ENCODE measurements around the gene DTX2.
"Not testable (repeated sequence)": the region's sequence is repeated elsewhere in the genome, so short reads cannot be mapped to it uniquely, and the experiment has no call there.

Gene DTX2

DNA sequence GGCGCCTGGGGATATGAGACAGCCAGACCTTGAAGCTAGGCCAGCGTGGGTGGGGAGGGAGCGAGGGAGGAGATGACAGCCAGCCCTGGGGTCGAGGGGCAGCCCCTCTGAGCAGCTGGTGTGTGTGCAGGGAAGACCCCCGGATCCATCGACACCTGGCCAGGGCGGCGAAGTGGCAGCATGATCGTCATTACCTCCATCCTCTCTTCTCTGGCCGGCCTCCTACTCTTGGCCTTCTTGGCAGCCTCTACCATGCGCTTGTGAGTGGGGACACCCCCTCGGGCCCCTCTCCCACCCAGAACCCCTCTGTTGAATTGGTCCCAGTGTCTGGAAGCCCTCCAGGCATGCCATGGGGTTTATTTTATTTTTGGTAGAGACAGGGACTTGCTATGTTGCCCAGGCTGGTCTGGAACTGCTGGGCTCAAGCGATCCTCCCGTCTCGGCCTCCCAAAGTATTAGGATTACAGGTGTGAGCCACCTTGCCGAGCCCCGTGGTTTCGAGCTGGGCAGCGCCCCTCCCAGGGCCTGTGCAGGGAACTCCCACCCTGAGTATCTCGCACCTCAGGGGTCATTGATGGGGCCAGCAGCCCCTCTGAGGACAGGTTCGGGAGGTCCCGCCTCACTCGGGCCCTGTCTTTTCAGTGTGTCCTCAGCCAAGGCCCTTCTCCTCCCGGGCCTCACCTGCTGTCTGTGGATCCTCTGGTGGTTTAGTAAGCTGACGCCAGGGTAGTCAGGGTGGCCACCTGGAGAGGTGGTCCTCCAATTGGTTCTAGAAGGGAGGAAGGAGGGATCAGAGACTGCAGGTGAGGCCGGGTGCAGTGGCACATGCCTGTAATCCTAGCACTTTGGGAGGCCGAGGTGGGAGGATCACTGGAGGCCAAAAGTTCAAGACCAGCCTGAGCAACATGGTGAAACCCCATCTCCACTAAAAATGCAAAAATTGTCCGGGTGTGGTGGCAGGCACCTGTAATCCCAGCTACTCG lies 52.6 kb downstream of the DTX2 start:
- DNase-seq, result peak; percentile 45

DNA sequence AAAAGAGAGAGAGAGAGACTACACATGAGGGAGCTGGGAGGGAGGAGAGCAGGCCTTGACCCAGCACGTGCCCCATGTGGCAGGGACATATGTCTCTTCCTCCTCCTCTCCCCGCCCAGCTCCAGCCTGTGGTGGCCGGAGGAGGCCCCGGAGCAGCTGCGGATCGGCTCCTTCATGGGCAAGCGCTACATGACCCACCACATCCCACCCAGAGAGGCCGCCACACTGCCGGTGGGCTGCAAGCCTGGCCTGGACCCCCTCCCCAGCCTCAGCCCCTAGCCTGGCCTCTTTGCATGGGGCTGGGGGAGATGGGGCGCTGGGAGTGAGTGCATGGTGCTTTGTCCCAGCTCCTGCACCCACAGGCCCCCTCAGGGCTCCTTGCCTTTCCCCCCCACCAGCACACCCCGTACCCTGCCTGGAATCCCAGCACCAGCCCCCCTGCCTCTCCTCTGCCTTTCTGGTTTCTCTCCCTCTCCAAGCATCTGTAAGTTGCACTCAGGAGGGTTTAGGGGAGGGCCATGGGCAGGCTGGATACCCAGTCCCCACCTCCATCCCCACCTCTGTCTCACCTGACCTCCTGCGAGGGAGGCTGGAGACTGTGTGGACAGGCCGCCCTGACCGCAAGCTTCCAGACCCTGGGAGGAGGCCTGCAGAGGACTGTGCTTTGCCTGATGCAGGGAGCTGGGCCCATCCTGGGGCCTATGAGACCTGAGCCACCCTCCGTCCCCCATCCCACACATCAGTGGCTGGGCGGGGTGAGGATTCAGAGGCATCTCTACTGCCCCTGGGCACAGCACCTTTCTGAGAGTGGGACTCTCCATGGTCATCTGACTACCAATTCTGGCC lies 53.6 kb downstream of the DTX2 start:
- DNase-seq, result peak; percentile 21

DNA sequence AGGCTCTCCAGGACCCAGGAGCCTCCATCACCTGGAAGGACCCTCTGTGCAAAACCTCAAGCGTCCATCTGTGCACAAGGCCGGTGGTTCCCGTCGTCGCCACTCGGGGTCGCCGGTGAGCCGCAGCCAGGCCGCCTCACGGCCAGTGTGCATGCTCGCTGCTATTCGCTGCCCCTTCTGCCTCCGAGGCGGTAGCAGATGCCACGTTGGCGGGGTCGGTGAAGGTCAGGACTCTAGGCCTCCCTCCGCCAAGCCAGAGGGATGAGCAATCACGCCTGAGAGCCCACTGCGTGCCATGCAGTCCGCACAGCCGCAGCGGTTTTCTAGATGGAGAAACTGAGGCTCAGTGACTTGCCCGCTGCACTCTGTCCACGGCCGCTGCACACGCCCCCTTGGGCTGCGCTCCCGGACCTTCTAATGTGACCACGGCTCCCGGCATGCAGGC lies 54.5 kb downstream of the DTX2 start:
- no peak for DNase-seq

DNA sequence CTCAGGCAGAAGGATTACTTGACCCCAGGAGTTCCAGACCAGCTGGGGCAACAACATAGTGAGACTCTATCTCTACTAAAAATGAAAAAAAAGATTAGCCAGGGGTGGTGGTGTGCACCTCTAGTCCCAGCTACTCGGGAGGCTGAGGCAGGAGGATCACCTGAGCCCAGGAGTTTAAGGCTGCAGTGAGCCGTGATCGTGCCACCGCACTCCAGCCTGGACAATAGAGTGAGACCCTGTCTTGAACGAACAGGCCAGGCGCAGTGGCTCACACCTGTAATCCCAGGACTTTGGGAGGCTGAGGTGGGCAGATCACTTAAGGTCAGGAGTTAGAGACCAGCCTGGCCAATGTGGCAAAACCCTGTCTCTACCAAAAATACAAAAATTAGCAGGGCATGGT lies 55.4 kb downstream of the DTX2 start:
- DNase-seq, result not testable (repeated sequence)

DNA sequence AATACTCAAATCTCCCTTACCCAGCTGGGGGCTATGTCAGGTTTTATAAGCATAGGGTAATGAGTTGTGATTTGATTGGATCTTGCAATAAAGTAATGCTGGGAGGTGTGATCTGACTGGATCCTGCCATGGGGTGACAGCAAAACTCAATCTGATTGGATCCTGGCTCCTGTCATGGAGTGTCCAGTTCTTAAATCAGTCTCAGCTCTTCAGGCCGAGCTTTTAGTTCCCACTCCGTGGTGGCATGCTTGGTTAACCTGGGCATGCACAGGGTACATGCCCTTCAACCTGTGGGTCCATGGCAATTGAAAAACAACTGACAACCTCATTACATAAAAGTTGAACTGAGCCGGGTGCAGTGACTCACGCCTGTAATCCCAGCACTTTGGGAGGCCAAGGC lies 64.7 kb downstream of the DTX2 start:
- not testable (repeated sequence) for DNase-seq

DNA sequence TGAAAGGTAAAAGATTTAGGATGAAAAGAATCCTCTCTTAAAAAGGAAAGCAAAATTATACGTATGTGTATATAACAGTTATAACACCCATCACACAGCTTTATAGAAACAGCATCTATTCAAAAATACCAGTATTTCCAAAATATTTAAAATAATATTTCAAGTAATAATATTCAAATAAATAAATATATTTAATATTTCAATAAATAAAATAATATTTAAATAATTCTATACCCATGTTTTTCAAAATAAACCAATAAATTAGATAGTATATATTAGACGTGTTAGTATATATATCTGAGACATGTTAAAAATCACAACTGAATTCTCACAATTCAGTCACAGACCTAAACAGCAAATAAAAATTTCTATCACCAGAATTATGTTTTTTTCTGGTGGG lies 70.1 kb downstream of the DTX2 start:
- not testable (repeated sequence) for DNase-seq

DNA sequence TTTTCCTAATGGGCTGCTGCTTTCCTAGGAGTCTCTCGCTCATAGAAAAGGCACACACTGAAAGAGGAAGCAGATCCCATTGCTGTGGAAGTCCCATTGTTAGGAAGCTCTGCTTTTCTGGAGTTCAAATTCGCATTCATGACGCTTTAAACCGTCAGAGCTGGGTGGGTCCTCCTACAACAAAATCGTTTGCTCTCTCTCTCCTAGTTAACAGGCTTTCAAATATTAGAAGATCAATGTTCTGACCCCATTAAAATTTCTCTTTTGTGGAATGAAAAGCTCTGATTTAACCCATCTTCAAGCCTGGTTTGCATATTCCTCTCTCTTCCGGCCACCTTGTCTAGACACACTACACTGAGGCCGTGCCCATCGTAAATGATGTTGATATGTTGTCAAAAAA lies 81.7 kb downstream of the DTX2 start, which contains the start of gene SPDYE16:
TSS of gene SPDYE16 (minus strand) at position 101 of the 400 bp plus-strand sequence. CDS start 1,838 bp downstream, outside the sequence.
- DNase-seq, result not testable (repeated sequence)

DNA sequence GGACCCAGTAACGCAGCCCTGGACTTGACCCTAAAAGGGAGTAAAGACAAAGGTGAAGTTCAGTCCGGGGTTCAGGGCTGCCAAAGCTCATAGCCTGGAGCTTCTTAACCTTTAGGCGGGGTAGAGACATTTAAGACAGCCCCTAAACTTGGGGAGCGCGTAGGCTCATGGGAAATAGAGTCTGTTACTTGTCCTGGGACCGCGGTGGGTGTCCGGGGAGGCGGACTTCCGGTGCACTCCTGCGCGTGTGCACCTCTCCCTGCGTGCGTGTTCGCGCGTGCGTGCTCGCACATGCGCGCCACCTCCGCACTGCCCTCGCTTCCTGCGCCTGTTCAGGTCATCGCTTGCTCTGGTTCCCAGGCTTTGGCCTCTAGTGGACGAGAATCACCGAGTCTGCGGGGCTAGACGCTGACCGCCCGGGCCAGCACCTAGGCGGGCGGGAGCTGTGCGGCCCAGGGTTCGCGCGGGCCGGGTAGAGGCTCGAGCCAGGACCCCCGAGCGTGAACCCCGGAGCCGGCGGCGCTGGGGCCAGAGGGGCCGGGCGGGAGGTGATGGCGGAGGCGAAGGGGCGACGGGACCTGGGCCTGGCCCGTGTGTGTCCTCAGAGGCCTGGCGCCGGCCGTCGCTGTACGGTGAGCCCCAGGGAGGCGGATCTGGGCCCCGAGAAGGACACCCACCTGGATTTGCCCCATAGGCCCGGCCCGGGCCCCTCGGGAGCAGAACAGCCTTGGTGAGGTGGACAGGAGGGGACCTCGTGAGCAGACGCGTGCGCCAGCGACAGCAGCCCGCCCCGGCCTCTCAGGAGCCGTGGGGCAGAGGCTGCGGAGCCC lies 87.7 kb downstream of the DTX2 start:
- peak; percentile 90 for DNase-seq

DNA sequence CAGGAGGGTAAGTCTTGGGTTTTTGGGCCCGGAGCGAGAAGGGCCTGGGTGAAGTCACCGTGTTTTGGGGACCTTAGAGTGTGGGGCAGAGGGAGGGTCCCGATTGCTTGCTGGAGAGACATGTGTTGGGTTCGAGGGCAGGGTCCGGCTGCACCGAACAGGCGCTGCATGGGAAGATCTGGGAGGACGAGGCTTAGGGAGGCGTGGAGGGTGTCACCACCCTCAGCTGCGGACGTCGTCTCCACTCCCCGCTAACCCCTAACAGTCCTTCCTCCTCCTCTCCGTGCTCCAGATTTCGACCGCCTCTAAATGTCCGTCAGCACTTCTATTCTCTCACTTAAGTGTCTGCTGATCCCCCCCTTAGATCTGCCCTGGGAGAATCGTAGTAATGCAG lies 88.3 kb downstream of the DTX2 start:
- not testable (repeated sequence) for DNase-seq

DNA sequence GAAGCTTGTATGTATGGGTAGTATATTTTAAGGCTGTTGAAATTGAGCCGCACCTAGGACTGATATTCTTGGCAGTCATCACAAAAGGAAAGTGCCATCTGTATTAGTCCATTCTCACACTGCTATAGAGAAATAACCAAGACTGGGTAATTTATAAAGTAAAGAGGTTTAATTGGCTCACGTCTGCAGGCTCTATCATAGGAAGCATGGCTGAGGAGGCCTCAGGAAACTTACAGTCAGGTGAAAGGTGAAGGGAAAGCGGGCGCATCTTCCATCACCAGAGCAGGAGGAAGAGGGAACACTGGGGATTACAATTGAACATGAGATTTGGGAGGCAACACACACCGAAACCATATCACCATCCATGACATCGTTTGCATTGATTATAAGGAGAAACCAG lies 90.5 kb downstream of the DTX2 start:
- DNase-seq, result not testable (repeated sequence)

Measured in activated CD8-positive, alpha-beta memory T cell treated with anti-CD3 and anti-CD28 coated beads for 24 hours (primary cell).